DND-41 (cell line): Measurements from ENCODE around the gene FUZ.

ENCODE experiments used
- ATAC-seq: fragments of 200-7000 bp; cut with Tn5 transposase; 3 replicates; pipeline ENCODE4 v1.9.1; 2021; ENCODE audit warnings: low read depth; ENCODE audit not compliant: insufficient read depth
- DNase-seq: peaks from one replicate; pipeline ENCODE4 v3.0.0-alpha.2; 2020
- H2AFZ ChIP-seq: 2 replicates; pipeline ENCODE4 v1.6.0; 2012; ENCODE audit warnings: low read depth, low read length
- H3K27ac ChIP-seq: 2 replicates; pipeline ENCODE4 v1.5.1; 2012; ENCODE audit warnings: low read length, inconsistent platforms
- H3K27me3 ChIP-seq: fragments of 200-600 bp; sonication (generic); 2 replicates; pipeline ENCODE4 v1.6.0; 2012; ENCODE audit warnings: low read length, mild to moderate bottlenecking, inconsistent platforms; ENCODE audit not compliant: insufficient read depth, poor library complexity
- H3K36me3 ChIP-seq: 2 replicates; pipeline ENCODE4 v1.5.1; 2012; ENCODE audit warnings: low read length, inconsistent platforms; ENCODE audit not compliant: insufficient read depth
- H3K4me1 ChIP-seq: 2 replicates; pipeline ENCODE4 v1.5.1; 2012; ENCODE audit warnings: mild to moderate bottlenecking, low read length; ENCODE audit not compliant: insufficient read depth
- H3K4me2 ChIP-seq: 2 replicates; pipeline ENCODE4 v1.6.0; 2012; ENCODE audit warnings: mild to moderate bottlenecking, moderate library complexity, low read length, inconsistent platforms; ENCODE audit not compliant: insufficient read depth
- H3K4me3 ChIP-seq, 2 experiments: fragments of 200-600 bp in 1 of 2; shearing (Covaris generic) in 1 of 2; 2 replicates each; pipeline ENCODE4 v1.5.1; 2012 to 2016; ENCODE audit warnings: inconsistent platforms in 2 of 2, low read length in 2 of 2, mild to moderate bottlenecking in 2 of 2, low read depth in 1 of 2, moderate library complexity in 1 of 2
- H3K79me2 ChIP-seq: 2 replicates; pipeline ENCODE4 v1.6.0; 2012; ENCODE audit warnings: low read length, inconsistent platforms; ENCODE audit not compliant: insufficient read depth
- H3K9ac ChIP-seq: 2 replicates; pipeline ENCODE4 v1.6.0; 2012; ENCODE audit warnings: low read depth, mild to moderate bottlenecking, inconsistent platforms, low read length, moderate library complexity
- H3K9me3 ChIP-seq: 2 replicates; pipeline ENCODE4 v1.5.1; 2012; ENCODE audit warnings: low read length, moderate library complexity, mild to moderate bottlenecking, inconsistent platforms; ENCODE audit not compliant: insufficient read depth, severe bottlenecking
- H4K20me1 ChIP-seq: 2 replicates; pipeline ENCODE4 v1.6.0; 2012; ENCODE audit warnings: low read length; ENCODE audit not compliant: insufficient read depth
- CTCF ChIP-seq: IDR thresholded peaks from 2 replicates; pipeline ENCODE4 v1.5.1; 2012; ENCODE audit warnings: borderline replicate concordance, low read length, moderate library complexity, mild to moderate bottlenecking; ENCODE audit not compliant: poor library complexity, severe bottlenecking; ENCODE audit errors: extremely low read depth
- EZH2 ChIP-seq: IDR thresholded peaks from 3 replicates; pipeline ENCODE4 v1.6.1; 2012; ENCODE audit warnings: borderline replicate concordance, low read depth, mild to moderate bottlenecking, moderate library complexity, low read length, inconsistent platforms; ENCODE audit not compliant: severe bottlenecking

Gene FUZ

DNA sequence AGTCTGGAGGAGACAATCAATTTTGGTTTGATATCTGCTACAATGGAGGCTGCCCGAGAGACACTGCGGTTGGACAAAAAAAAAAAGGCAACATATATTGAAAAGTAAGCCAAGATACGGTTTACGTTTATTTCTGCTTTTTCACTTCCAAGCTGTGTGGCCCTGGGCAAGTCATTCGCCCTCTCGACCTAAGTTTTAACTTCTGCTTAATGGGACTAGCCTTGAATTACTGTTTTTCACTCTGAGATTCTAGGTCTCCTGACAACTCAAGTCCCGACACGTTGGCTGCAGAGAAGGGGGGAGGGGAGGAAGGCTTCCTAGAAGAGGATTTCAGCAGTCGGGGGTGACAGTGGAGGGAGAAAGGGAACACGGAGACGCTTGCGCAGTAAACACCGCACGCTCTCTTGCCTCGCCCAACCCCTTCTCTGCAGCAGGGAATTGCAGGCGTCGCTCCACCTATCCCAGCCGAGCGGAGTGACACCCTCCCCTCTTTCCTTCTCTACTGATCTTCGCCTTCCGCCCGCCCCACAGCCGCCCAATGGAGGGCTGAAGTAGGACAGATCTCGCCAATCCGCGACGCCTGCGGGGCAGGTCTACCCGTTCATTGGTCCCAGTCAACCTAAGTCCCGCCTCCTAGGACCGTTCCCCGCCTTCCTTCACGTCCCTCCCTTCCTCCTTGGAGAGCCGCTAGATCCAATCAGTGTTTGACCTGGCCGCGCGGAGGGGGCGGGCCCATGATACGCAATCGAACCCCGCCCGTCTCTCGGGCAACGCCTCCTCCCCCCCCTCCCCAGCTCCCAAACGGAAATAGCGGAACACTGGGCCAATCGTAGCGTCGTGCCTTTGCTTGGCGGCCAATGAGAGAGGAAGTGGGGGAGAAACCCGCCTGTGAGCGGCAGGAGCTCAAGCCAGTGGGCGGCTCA is 46.8 kb downstream of the FUZ start:
- Histone ChIP-seq H4K20me1 (peaks cover 16% of the 10 kb centered on the region), H3K4me2 (peak overlapping the region; percentile 73), H2AFZ (peak overlapping the region; percentile 87), H3K79me2 (peaks cover 36% of the 10 kb centered on the region), H3K27me3 (no peaks in the 10 kb centered on the region), H3K9me3 (no peaks in the 10 kb centered on the region), H3K9ac (peak overlapping the region; percentile 54), H3K4me1 (peaks cover 30% of the 10 kb centered on the region), H3K4me3 (peak overlapping the region in 1 of 2 experiments; percentile 59; a peak in 2 of 4 replicates), H3K36me3 (0 out of 2 replicates have a peak, but pooled peaks cover 3% of the 10 kb centered on the region), H3K27ac (peak overlapping the region; percentile 89)
- TF ChIP-seq CTCF (no peak), EZH2 (no peak)
- DNase-seq (peak; percentile 100), ATAC-seq (peak; percentile 90)

DNA sequence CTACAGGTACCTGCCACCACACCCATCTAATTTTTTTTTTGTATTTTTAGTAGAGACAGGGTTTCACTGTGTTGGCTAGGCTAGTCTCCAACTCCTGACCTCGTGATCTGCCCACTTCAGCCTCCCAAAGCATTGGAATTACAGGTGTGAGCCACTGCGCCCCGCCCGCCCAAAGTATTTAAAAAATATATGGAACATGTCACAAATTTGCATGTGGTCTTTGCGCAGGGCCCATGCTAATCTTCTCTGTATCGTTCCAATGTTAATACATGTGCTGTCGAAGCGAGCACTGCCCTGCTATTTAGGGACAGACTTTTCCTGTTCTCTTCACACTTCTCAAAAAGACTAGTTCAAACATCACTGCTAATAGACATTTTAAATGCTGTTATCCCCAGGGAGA is 48.8 kb downstream of the FUZ start:
- no peak overlapping the region for H3K27ac ChIP-seq
- no peak overlapping the region for H3K4me2 ChIP-seq
- TF ChIP-seq EZH2 (no peak), CTCF (no peak)

GRCh38 chr19:49763230-49763629 is 49.9 kb downstream of the FUZ start, which contains the start of gene TSKS:
Gene TSKS (minus strand): TSS chr19:49763306. CDS start chr19:49763247, 59 bp downstream.
- ATAC-seq (no peak), DNase-seq (no peak)
- H3K9ac ChIP-seq = no peak within 1 kb of the TSS

More for the DNA sequence above, 48.8 kb downstream of the FUZ start:
- peaks cover 28% of the 10 kb centered on the region for H3K4me1 ChIP-seq
- DNase-seq = no peak
- no peak overlapping the region for H3K9ac ChIP-seq
- no peak overlapping the region for H2AFZ ChIP-seq
- H3K36me3 ChIP-seq = 0 out of 2 replicates have a peak, but pooled peaks cover 2% of the 10 kb centered on the region
- peaks cover 24% of the 10 kb centered on the region for H3K79me2 ChIP-seq
- H4K20me1 ChIP-seq = peaks cover 14% of the 10 kb centered on the region
- H3K4me3 ChIP-seq = no peak overlapping the region
- H3K9me3 ChIP-seq = no peaks in the 10 kb centered on the region
- no peaks in the 10 kb centered on the region for H3K27me3 ChIP-seq
- ATAC-seq = no peak

More at GRCh38 chr19:49763230-49763629, 49.9 kb downstream of the FUZ start, which contains the start of gene TSKS:
- Histone ChIP-seq H3K9me3 (no peaks in the 10 kb centered on the region), H4K20me1 (peaks cover 10% of the 10 kb centered on the region; the same call in 1 of the 2 replicates), H2AFZ (no peak within 1 kb of the TSS), H3K27me3 (no peaks in the 10 kb centered on the region), H3K79me2 (peaks cover 14% of the 10 kb centered on the region), H3K27ac (no peak within 1 kb of the TSS), H3K36me3 (no peaks in the 10 kb centered on the region), H3K4me3 (no peak within 1 kb of the TSS), H3K4me2 (no peak within 1 kb of the TSS), H3K4me1 (peaks cover 20% of the 10 kb centered on the region)
- no peak for TF ChIP-seq CTCF
